ENCODE results near the gene FZD10.

FZD10 gene, protein sequence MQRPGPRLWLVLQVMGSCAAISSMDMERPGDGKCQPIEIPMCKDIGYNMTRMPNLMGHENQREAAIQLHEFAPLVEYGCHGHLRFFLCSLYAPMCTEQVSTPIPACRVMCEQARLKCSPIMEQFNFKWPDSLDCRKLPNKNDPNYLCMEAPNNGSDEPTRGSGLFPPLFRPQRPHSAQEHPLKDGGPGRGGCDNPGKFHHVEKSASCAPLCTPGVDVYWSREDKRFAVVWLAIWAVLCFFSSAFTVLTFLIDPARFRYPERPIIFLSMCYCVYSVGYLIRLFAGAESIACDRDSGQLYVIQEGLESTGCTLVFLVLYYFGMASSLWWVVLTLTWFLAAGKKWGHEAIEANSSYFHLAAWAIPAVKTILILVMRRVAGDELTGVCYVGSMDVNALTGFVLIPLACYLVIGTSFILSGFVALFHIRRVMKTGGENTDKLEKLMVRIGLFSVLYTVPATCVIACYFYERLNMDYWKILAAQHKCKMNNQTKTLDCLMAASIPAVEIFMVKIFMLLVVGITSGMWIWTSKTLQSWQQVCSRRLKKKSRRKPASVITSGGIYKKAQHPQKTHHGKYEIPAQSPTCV

DNA sequence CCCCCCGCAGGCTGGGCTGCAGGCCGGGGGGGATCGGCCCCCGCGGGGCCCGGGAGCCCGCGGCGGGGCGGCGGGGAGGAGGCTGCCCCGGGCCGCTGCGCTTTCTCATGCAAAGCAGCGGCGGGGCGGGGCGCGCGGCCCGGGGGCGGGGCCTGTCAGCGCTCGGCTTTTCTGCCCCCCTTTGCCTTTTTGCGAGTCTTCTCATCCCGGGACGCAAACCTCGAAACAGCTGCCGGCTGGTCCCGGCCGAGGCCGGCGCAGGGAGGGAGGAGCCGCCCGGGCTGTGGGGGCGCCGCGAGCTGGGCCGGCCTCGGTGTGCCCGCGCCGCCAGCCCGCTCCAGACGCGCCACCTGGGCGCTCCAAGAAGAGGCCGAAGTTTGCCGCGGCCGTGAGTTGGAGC lies at the start of gene FZD10:
Gene FZD10 (plus strand): TSS at position 198 of the 400 bp plus-strand sequence. CDS start 479 bp downstream, outside the sequence.
- no peak for DNase-seq

DNA sequence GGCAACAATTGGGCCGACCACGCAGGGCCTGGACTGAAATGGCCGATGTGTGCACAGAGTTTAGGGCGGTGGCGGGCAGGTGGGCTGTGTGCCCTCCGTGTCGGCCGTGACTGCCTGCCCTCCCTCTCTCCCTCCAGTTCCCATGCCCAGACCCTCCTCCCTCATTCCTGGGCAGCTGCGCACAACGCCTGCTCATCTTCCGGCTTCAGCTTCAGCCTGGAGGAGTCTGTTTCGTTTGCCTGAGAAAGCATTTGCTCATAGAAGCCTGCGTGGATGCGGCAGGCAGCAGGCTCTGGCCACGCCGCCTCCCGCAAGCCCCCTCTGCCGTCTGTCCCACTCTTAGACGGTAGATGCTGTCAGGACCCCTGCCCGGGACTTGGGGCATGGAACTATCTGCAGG lies 47.3 kb upstream of the FZD10 start:
- no peak for DNase-seq

DNA sequence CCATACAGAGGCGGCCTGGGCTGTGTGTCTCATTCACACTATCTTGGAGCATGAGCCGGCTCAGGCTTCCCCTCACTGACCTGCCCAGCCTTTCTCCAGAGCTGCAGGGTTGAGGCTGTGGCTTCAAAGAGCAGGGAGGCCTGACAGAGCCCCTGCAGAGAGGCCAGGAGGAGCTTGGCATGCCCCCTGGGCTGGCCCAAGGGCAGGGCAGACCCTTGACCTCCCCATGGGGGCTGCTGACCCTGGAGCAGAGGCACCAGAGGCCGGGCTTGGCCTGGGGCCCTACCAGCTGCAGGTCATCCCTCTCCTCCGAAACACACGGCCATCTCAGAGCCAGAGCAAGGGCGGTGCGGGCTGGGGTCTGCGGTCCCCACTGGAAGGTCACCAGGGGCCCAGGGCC lies 46.6 kb upstream of the FZD10 start:
- no peak for DNase-seq

DNA sequence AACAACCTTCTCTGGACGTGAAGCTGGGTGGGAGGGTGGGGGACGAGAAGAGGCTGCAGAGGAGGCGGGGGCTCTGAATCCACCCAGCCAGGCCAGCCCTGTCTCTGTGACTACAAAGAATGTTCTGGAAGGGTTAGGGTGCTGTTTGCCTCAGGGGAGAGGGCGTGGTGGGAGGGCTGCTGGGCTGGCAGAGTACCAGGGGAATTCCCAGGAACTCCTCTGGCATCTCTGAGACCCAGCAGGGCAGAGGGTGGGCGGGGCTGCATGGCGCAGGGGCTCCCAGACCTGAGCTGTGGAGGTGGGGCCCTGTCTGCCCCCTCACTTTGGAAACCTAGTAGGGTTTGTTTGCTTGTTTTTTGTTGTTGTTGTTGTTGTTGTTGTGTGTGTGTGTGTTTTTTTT lies 45.5 kb upstream of the FZD10 start:
- DNase-seq, result no peak

DNA sequence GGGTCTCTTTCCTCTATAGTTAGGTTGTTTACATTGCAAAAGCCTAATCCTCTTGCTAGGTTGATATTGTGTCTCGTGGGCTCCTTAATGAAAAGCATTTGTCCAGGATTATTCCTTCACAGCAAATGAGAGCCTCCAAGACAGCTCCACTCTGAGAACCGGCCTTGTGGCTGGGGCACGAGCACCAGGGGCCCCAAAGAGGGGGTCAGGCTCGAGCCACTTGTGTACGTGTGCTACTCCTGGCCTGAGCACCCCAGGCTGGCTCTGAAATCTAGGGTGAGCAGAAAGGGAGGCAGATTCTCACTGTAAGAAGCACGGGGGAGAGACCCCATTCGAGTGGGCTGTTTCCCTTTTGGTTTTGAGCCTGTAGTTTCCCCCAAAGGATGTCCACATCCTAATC lies 45.0 kb upstream of the FZD10 start:
- DNase-seq, result no peak

DNA sequence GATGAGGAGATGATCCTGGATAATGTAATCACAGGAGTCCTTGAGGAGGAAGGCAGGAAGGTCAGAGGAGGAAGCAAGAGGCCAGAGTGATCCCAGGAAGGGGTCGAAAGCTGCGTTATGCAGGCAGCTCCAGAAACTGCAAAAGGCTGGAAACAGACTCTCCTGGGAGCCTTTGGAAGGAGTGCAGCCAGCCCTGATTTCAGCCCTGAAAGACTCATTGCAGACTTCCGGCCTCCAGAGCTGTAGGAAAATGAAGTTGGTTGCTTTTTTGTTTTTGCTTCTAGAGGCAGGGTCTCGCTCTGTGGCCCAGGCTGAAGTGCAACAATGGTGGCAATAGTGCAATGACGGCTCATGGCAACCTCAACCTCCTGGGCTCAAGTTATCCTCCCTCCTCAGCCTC lies 44.6 kb upstream of the FZD10 start:
- no peak for DNase-seq

DNA sequence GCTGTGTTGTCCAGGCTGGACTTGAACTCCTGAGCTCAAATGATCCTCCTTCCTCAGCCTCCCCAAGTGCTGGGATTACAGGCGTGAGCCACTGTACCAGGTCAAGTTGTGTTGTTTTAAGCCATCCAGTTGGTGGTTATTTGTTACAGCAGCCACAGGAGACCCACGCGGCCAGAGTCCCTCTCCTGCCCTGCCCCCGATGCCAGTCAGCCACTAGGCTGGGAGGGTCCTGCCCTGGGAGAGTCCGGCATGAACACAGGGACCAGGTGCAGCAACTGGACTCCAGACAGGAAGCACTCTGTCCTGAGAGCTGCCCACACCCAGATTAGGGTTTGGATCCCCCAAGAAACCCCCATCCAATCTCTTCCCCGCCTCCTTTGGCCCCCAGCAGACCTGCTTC lies 44.1 kb upstream of the FZD10 start:
- no peak for DNase-seq

DNA sequence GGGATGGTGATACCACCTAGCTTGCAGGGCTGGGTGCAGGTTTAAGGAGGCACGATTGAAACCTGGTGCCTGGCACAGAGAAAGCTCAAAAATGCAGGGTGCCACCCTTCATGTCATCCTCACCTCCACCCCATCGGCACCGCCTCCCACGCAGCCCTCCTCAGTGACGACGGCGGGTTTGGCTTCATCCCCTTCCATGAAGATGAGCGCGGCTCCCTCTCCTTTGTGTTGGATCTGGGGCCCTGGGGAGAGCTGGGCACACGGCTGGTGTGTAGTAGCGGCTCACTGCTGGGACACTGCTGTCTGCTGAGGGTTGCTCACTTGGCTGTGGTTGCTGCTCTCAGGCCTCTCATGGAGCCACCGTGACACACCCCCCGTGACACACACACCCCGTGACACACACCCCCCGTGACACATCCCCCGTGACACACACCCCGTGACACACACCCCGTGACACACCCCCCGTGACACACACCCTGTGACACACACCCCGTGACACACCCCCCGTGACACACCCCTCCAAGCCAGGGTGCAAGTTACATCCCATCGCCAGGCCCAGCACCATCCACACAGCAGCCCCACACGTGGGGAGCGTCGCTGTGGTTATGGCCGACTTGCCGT lies 42.9 kb upstream of the FZD10 start:
- no peak for DNase-seq

DNA sequence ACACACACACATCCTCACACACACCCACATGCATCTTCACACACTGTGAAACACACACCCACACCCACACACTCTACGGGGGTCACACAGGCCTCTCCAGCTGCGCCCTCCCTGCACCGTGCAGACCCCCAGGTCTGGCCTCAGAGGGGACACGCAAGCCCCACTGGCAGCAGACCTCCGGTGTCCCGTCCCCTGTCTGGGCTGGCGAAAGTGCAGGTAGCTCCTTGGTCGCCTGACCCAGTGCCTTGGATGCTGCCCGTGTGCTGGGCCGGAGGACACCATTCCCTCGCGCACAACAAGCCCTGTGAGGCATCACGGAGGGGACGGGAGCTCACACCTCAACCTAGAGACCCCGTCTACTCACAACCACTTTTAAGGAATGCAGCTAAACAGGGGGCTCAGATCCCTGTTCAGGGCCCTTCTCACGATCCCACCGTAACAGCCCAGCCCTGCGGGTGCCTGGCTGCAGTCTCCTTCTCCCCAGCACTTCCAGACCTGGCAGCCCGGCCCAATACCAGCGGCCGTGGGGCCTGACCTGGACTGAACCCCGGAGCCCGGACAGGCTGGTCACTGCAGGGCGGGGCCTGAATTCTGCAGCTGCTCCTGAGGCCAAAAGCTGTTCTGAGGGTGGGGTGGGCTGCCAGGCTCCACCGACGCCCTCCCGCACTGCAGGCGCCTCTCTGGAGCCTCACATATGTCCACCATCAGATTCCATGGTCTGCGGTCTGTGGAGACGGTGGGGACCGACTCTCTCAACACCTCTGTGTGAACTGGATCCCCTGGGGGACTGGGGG lies 42.1 kb upstream of the FZD10 start:
- DNase-seq, result no peak

DNA sequence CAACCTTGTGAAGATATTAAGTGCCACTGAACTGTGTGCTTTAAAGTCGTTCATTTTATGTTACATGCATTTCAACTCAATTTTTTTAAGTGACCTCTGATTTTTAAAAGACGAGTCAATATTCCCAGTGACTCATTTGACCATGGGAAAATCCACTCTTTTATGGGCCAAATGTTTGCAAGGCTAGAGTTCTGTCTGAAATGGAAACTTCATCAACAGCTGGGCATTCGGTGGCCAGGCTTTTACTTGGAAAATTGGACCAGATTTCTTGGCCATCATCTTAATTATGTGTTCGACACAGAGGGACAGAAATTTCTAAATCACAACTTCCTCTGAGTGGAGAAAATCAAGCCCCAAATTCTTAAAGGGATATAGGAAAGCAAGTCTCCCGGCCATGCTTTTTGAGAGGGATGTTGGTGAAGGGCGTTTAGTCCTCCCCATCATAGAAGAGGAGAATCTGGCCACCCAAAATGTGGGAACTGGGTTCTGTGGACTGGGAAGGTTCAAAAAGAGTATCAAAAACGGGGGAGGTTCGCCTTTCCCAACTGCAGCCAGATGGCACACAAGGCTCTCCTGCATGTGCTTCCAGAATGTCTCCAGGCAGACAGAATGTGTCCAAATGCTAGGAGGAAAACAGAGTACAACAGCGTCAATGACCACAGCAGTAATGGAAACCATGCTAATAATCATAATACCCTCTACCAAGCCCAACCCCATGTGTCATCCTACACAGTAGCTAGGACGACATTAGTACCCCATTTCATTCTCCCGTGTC lies 40.9 kb upstream of the FZD10 start:
- no peak for DNase-seq

DNA sequence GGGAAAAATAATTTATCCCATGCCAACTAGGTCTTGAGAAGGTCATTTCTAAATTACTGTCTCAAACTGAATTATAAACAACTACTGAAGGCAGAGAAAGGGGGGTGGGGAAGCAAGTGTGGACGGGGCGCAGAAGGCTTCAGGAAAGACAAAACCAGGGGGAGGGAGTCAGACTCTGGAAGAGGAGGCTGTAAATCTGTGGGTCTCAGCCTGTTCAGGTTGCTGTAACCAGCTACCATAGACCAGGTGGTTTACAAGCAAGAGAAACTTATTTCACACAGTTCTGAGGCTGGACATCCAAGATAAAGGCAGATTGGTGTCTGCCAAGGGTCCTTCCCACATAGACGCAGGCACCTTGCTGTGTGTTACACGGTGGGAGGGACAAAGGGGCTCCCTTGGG lies 39.9 kb upstream of the FZD10 start:
- no peak for DNase-seq

DNA sequence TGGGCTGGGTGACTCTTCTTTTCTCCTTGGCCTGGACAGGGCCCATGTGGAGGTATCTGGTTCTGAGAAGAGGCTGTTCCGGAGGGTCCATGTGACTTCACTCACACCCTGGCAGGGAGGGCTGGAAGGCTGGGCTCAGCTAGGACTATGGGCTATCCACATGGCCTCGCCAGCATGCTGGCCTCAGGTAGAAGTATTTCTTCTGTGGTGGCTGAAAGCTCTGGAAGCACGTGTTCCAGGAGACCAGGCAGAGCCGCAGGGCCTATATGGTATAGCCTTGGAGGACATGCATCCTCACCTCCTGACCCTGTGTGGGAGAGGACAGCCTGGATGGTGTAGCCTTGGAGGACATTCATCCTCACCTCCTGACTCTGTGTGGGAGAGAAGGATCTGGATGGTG lies 38.2 kb upstream of the FZD10 start:
- DNase-seq, result no peak

DNA sequence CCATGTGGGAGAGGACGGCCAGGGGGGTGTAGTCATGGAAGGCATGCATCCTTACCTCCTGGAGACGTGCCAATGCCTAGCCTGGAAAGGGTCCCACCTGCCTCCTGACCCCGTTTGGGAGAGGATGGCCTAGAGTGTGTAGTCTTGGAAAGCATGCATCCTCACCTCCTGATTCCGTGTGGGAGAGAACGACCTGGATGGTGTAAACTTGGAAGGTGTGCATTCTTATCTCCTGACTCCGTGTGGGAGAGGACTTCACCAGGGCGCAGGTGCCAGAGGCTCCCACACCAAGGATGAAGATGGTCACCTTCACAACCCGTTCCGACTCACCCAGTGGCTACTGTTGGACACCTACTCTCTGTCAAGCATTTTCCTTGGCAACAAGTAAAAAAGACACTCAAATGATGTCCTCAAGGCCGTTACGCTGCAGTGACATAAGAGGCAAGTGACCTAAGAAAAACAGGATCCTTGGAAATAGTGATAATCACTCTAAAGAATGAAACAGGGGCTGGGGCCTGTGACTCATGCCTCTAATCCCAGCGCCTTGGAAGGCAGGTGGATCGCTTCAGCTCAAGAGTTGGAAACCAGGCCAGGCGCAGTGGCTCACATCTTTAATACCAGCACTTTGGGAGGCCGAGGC lies 37.5 kb upstream of the FZD10 start:
- DNase-seq, result no peak

DNA sequence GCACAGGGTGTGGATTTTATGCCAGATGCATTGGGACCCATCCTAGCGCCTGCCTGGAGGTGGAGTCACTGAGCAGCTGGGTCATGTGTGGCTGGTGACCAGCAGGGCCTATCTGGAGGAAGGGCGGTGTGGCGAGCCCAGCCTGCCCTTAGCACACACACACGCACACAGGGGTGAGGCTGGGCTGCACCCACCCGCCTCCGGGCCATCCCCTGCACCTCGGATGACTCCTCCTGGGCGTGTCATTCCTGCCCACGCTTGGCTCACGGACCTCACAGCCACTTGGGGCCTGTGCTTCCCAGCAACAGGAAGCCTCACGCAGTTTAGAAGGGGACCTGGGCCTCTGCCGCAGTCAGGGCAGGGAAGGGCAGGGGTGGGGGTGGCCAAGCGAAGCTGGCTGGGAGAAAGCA lies 36.2 kb upstream of the FZD10 start:
- no peak for DNase-seq

DNA sequence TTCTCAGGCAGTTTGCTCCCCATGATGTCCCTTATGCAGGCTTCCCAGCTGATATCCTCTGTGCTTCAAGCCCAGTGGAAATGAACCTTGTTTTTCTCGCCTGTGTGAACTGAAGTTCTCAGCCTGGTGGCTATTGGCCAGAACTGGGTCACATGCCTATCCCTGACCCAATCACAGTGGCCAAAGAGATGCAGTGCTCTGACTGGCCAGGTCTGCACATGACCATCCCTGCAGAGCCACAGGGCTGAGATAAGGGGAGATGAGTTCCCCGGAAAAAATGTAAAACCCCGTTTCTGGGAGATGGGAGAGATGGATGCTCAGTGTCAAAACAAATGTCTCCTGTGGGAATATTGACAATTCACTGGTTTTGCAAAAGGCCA lies 34.7 kb upstream of the FZD10 start:
- no peak for DNase-seq

DNA sequence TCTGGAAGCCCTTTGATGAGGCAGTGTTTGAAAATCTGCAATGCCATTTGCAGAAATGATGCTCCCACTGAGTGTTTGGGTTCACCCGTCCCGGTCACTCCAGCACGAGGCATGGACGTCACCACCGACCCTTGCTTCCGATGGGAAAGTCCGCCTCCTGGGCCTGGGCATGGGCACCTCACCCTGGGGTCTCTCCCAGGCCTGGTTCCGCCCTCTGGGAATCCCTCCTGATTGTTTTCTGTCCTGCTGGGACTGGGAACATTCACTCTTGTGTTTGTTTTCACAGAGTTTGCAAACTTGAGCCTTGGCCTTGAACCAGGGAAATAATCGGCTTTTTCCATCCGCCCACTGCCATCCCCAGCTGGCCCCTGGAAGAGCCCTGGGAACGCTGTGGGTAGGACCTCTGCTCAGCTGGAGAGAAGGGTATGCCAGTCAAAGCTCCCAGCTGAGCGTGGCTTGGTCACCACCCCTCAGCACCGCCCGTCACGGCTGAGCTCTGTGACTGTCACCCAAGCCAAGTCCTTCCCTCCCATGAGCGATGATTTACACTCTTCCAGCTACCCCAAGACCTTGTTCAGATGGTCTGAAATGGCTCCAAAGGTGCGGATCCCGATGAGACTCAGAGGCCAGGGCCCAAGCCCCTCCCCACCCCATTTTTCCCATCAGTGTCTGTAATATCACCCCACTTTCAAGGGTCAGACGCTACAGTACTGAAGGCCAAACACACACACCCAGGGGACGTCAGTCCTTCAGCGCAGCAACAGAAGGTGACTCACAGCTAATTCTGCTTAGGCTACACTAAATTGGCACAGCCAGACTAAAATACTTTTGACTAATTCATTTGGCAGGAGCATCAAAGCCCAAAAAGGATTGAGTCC lies 34.1 kb upstream of the FZD10 start:
- DNase-seq, result no peak

DNA sequence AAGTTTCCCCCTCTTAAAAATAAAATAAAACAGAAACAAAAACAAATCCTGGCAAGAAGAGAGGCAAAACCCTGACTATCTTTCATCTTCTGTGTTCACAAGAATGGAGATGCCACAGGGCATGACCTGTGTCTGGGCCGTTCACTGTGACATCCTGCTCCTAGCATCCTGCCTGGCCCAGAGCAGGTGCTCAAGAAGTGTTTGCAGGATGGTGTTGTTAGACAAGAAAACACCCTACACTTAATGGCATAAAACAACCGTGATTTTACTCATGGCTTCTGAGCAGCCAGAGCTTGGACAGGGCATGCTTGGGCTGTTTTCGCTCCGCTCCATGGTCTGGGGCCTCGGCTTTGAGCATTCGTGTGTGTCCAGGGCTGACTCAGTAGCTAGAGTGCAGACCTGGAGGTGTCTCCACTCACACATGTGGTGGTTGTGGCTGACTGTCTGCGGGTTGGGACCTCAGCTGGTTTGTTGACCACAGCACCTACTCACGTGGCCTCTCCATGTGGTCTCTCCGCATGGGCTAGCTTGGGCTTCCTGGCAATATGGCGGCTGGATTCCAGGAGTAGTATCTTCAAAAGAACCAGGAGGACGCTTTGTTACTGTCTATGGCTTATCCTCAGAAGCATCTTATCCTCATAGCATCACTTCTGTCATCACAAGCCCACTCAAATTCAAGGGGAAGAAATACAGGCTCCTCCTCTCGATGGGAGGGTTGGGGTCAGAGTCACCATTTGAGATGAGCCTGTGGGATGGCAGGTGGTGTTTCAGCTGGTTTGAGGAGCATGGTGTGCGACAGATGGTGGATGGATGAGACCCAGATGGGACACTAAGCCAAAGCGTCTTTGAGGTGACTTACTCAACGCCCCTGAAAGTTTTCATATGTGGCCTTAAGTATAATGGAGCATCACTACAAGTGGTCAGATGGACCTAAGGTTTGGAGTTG lies 33.2 kb upstream of the FZD10 start:
- no peak for DNase-seq

DNA sequence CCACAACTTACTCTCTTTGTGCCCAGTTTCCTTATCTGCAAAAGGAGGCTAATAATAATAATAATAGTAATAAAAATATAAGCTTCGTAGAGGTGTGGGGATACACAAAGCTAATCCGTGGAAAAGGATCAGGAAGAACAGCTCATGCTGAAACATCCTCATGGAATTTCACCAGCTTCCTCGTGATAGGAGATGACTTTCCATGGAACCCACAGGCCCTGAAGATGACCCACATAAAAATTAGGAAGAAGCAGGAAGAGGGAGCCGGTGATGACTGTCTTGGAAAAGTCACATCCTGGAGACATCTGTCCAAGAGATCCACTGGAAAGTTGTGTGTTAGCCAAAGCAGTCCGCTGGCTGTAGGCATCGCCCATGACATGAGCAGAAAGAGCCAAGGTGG lies 31.9 kb upstream of the FZD10 start:
- DNase-seq, result no peak

DNA sequence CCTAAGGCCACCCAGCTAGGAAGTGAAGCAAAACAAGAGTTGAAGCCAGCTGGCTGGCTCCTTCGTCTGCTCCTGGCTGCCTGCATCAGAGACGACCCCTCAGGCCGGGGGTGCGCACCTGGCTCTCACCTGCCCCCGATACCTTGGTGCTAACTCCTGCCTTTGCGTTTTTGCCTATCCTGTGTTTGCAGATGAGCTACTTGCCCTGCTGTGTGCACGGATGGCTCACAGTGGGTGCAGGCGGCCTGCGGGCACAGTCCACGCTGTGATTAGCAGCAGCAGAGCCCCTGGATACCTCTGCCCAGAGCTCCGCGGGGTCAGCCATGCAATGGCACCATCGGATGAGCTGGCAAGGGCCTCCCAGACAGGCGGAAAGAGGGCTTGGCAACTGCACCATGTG lies 31.2 kb upstream of the FZD10 start:
- no peak for DNase-seq

DNA sequence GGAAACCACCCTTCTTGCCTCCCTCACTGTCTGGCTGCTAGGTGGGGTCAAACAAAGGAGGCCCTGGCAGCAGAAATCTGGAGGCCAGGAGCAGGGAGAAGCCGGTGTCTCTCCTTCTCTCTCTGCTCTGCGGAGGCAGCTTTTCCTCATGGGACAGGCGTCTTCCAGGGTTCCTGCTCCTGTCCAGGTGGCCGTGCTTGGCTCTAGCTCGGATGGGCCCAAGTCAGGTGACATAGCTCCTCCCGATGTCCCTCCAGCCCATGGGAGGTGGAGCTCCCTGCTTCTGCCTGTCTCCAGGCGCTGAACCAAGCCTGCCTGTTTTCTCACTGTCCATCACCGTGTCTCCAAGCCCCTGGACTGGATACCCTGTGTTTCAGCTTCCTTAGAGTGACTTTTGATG lies 30.5 kb upstream of the FZD10 start:
- DNase-seq, result no peak

Data from NCI-H345 (cell line).